HG03442 (cell line): ENCODE measurements around the gene SORCS2.

Experiments used
- ATAC-seq: cut with Tn5 transposase; IDR thresholded peaks from one replicate; pipeline ENCODE4 v1.9.1; 2021; ENCODE audit warnings: mild to moderate bottlenecking, moderate library complexity; ENCODE audit not compliant: unreplicated experiment

SORCS2 gene

GRCh38 chr4:7747062-7747385 lies 554.7 kb downstream of the SORCS2 start:
- ATAC-seq, result no peak

- ATAC-seq, result no peak
These were observed 555.2 kb downstream of the SORCS2 start for GRCh38 chr4:7747566-7747965.

GRCh38 chr4:7750523-7750922 lies 558.2 kb downstream of the SORCS2 start:
- ATAC-seq, result no peak

DNA sequence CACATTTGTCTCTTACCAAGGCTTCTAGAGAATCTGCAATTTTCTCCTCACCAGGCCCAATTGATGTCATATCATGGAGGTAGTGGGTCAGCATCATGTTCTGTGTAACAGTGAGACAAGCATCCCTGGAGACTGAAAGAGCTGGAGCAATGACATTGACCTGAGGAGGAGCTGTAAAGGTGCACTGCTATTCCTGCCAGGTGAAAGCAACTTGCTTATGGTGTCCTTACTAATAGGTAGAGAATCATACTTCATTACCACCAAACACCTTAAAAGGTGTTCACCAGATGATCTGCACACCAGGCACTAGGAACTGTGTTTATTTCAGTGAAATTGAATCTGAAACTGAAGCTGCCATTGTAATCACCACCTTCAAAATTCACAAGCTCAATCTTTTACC lies 558.6 kb downstream of the SORCS2 start:
- no peak for ATAC-seq

GRCh38 chr4:7752649-7753048 lies 560.3 kb downstream of the SORCS2 start:
- ATAC-seq, result no peak

DNA sequence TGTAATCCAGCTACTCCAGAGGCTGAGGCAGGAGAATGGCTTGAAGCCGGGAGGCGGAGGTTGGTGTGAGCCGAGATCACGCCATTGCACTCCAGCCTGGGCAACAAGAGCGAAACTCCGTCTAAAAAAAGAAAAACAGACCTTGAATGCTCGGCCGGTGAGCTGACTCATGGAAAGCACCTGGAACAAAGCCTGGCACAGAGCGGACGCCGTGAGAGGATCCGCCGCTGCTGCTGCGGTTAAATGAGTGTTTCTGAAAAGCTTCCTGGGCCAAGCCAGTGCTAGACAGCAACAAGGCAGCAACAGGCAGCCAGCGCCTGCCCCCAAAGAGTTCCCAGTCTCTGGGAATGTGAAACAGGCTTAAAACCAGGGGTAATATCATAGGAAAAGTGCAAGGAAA lies 560.9 kb downstream of the SORCS2 start:
- no peak for ATAC-seq

GRCh38 chr4:7753931-7754465 lies 561.7 kb downstream of the SORCS2 start:
- ATAC-seq, result no peak

- no peak for ATAC-seq
These were observed 562.4 kb downstream of the SORCS2 start for GRCh38 chr4:7754565-7755262.

DNA sequence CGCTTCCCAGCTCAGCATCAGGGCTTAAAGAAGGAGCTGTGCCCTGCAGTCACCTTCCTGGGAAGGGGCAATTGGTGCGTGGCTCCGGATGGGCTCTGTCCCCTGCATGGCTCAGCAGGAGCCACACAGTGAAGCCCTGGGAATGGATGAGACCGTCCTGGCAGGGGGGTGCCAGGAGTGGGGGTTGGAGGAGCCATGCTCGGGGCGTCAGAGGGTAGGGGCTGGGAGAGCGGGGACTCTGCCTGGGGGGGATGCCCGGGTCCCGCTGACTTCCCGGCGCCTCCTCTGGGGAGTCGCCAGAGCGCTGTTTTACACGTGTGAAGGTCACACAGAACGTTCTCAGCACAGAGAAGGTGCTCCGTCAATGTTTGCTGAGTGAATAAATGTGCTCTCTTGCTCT lies 563.2 kb downstream of the SORCS2 start:
- no peak for ATAC-seq

DNA sequence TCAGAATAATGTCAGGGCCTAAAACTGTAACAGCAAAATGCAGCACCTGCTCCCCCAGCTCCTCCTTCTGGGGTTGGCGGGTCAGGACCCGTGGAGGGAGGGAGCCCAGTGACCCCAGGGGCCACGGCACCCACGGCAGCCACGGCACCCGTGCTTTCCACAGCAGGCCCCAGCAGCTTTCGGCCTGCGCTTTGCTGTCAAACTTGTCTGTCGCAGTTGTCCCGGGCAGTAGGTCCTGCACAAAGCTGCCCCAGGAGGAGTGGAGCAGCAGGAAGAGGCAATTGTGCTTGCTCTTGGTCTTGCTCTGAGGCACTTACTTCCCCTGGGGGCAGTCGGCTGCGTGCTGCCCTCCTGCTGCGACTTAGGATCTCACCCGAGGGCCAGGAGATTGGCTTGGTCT lies 563.7 kb downstream of the SORCS2 start:
- ATAC-seq, result no peak

DNA sequence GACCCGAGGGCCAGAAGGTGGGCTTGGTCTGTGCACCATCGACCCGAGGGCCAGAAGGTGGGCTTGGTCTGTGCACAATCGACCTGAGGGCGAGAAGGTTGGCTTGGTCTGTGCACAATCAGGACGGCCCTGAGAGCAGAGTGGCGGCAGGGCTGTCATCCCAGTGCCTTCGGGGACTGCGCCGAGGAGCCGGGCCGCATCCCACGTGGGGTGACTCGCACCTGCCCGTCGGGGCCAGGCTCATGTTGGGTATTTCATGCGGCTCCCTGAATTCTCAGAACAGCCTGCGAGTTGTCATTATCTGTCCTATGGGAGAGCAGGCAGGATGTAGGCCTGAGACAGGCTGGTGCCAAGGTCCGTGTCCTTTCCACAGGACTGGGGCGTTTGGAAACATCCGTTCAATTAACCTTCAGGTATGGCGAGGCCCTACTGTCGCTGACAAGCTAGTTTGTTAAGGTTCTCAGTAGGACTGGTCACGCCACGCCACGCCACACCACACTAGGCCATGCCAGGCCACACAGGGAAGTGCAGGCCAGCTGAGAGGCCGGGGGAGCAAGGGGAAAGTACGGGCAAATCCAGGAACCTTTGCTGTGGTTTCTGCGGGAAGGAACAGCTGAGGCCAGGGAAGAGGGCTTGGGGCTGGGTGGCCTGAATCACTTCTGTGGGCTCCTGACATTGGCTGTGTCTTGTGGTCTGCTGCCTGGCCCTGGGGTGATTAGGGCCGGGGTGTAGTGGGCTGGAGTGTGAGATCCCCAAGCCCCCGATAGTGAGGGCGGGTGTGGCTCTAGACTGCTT lies 564.4 kb downstream of the SORCS2 start:
- no peak for ATAC-seq

GRCh38 chr4:7757501-7758471 lies 565.4 kb downstream of the SORCS2 start:
- ATAC-seq, result no peak

DNA sequence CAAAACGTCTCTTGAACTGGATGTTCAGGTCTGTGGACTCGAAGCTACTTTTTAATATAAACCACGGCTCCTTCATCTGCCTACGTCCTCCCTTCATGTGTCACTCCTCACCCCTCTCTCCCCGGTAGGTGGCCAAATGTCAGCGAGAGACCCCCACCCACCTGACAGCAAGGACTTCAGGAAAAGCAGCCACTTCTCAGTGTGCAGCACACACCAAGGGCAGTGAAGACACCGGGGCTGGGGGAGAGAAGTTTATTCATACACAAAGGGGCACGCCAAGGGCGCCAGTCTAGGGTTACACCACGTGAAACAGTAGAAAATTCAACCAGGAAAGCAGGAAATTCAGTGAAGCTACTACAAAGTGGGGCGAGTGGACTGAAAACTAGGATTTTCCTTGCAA lies 566.1 kb downstream of the SORCS2 start:
- ATAC-seq, result no peak

DNA sequence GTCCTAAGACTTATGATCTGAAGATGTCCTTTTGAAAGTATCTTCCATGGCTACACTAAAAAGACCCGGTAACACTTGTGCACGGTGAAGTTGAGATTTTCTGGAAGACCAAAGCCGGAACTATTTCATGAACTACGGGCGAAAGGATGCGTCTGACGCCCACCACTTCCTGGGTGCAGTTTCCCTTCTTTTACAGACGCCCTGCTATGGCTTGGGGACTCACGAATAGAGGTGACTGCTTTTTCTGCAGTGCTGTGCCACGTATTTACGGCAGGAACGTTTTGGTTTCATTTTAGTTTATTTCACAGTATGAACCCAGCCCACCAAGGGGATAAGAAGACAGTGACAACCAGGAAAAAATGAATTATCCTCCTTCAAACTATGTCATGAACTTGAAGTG lies 566.9 kb downstream of the SORCS2 start:
- peak; percentile 53 for ATAC-seq

DNA sequence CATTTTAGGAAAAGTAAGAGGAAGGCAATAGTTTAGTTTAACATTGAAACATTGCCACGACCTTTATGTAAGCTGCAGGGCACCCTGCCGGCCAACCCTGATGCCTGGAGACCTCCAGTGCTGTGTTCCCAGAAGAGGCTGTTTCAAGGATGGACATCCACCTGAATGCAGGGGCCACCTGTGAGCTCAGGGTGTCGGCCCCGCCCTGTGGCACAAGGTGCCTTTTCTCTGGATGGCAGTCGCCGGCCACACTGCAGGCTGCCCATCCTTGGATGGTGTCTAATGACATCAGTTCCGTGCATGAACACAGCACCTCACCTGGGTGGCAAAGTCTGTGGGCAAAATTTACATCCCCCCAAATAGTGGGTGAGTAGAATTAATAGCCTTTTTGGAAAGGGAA lies 567.3 kb downstream of the SORCS2 start:
- no peak for ATAC-seq

DNA sequence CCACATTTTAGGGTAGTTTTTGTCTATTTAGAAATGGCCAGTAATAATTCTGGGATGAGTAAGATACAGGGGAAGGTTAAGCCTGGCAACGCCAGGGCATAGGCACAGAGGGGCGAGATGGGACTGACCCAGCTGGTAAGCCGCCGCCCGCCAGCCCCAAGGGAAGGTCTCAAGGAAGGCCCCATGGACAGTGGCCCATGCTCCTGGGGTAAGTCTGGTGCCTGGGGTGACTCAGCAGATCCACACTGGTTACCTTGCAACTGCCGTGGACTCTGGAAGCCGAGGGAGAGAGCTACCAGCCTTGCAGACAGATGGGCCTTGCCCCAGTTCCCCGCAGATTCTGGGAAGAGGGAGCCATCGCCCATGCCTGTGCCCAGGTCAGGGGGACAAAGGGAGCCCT lies 567.9 kb downstream of the SORCS2 start:
- no peak for ATAC-seq

GRCh38 chr4:7760706-7761105 lies 568.4 kb downstream of the SORCS2 start:
- ATAC-seq, result no peak

GRCh38 chr4:7761312-7761711 lies 569.0 kb downstream of the SORCS2 start:
- ATAC-seq, result no peak

DNA sequence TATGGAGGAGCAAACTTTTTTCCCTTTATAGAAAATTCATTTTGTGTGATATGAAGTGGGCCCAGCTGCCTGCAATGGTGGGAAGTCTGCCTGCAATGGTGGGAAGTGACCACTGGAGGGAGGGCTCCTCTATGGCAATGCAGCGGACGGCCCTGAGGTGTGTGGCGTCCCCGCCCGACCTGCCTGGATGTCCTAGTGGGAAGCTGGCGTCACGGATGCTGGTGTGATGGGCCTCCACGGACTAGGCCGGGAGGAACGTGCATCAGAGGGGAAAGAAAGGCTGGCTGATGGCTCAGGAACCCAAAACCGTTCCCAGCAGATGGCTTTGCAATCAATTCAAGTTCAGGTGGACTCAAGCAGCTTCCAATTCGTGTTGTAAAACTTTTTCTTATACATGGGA lies 569.4 kb downstream of the SORCS2 start:
- ATAC-seq, result peak; percentile 80

- no peak for ATAC-seq
These were observed 570.2 kb downstream of the SORCS2 start for GRCh38 chr4:7762376-7763030.

DNA sequence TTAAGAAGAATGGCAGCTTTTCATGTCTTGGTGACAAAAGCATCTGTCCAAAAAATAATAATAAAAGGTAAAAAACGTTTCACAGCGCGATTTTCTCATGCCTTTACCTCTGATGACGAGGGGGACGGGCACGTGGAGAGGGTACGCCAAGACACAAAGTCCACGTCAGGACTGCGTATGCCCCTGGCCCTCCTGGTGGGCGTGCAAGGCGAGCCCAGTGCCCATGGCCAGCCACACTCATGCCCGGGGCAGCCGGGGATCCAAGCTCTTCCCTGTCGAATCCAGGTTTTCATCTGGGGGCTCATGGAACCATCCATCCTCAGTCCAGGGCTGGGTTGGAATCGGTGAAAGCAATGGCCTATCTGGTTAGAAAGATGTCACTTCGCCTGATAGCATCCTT lies 570.8 kb downstream of the SORCS2 start:
- no peak for ATAC-seq
